GM12892 (cell line): ENCODE data around the gene B3GALT5.

Experiments used
- POLR2A ChIP-seq: IDR thresholded peaks from 2 replicates; pipeline ENCODE4 v1.6.1; 2011; ENCODE audit warnings: low read depth, low read length, control low read depth
- TAF1 ChIP-seq: IDR thresholded peaks from 2 replicates; pipeline ENCODE4 v1.6.1; 2011; ENCODE audit warnings: low read depth, mild to moderate bottlenecking, control low read depth, low read length, borderline replicate concordance

GRCh38 chr21:39715804-39716397 lies 103.2 kb downstream of the B3GALT5 start:
- no peak for TF ChIP-seq POLR2A
- no peak for TF ChIP-seq TAF1
